ENCODE measurements around the gene TMEM235.
A peak's percentile ranks its signal among the peaks of the same experiment; 100 is the strongest.

Gene TMEM235

GRCh38 chr17:78210111-78210510, 21.3 kb upstream of the TMEM235 start:
- no peak for DNase-seq
- Histone ChIP-seq H3K36me3 (peaks cover 0 to 14% (median 3%) of the 10 kb centered on the region in 3 donors), H3K4me1 (peaks cover 0 to 11% (median 5%) of the 10 kb centered on the region in 4 donors), H3K27me3 (peaks cover 0 to 5% of the 10 kb centered on the region in 2 donors), H3K9me3 (no peaks in the 10 kb centered on the region), H3K27ac (no peak overlapping the region), H3K4me3 (no peak overlapping the region)
- intact Hi-C loops (cut with DNase I; ENCODE audit: low total_unique reads), result no loop called here
- no peak for TF ChIP-seq CTCF (IDR thresholded peaks at IDR 0.05)

GRCh38 chr17:78211032-78211431, 20.4 kb upstream of the TMEM235 start:
- no peak overlapping the region for H3K4me3 ChIP-seq
- no peak overlapping the region for H3K27ac ChIP-seq
- H3K36me3 ChIP-seq, result peaks cover 0 to 6% (median 3%) of the 10 kb centered on the region in 3 donors
- no peak for DNase-seq
- H3K4me1 ChIP-seq, result peaks cover 0 to 11% (median 5%) of the 10 kb centered on the region in 4 donors
- no peak for TF ChIP-seq CTCF (IDR thresholded peaks at IDR 0.05)
- H3K27me3 ChIP-seq, result peaks cover 0 to 5% of the 10 kb centered on the region in 2 donors
- intact Hi-C loops (cut with DNase I; ENCODE audit: low total_unique reads), result no loop called here
- H3K9me3 ChIP-seq, result no peaks in the 10 kb centered on the region

- H3K4me1 ChIP-seq, result peaks cover 0 to 11% (median 5%) of the 10 kb centered on the region in 4 donors
- peaks cover 0 to 5% of the 10 kb centered on the region in 2 donors for H3K27me3 ChIP-seq
- H3K27ac ChIP-seq, result no peak within 1 kb of the TSS
- DNase-seq, result peak; percentile 87 to 88
- H3K36me3 ChIP-seq, result no peaks in the 10 kb centered on the region
- no peak for TF ChIP-seq CTCF (IDR thresholded peaks at IDR 0.05)
- intact Hi-C loops (cut with DNase I; ENCODE audit: low total_unique reads), result no loop called here
- H3K9me3 ChIP-seq, result no peaks in the 10 kb centered on the region
- peak within 1 kb of the TSS; percentile 25 to 46 for H3K4me3 ChIP-seq
Observed at GRCh38 chr17:78214016-78214705, 17.3 kb upstream of the TMEM235 start, which contains the start of gene BIRC5. Gene BIRC5, plus strand, starts transcription at chr17:78214253. Its CDS starts 64 bp downstream, at chr17:78214317.

- no peak overlapping the region for H3K27ac ChIP-seq
- H3K4me1 ChIP-seq, result peaks cover 0 to 11% (median 5%) of the 10 kb centered on the region in 4 donors
- no peak for DNase-seq
- peaks cover 0 to 5% of the 10 kb centered on the region in 2 donors for H3K27me3 ChIP-seq
- intact Hi-C loops (cut with DNase I; ENCODE audit: low total_unique reads), result no loop called here
- H3K9me3 ChIP-seq, result no peaks in the 10 kb centered on the region
- TF ChIP-seq CTCF (IDR thresholded peaks at IDR 0.05), result no peak
- no peaks in the 10 kb centered on the region for H3K36me3 ChIP-seq
- H3K4me3 ChIP-seq, result peak overlapping the region in 1 of 2 donors; percentile 46
Observed at GRCh38 chr17:78214706-78215061, 16.7 kb upstream of the TMEM235 start.

- intact Hi-C loops (cut with DNase I; ENCODE audit: low total_unique reads), result no loop called here
- no peak for DNase-seq
- Histone ChIP-seq H3K27ac (no peak overlapping the region), H3K36me3 (no peaks in the 10 kb centered on the region), H3K9me3 (no peaks in the 10 kb centered on the region), H3K4me1 (peaks cover 0 to 1% (median under 1%) of the 10 kb centered on the region in 4 donors), H3K27me3 (peaks cover 0 to under 1% of the 10 kb centered on the region in 2 donors), H3K4me3 (no peak overlapping the region)
- no peak for TF ChIP-seq CTCF (IDR thresholded peaks at IDR 0.05)
Observed at GRCh38 chr17:78219396-78220150, 11.9 kb upstream of the TMEM235 start.
